ENCODE results near the gene PLCB4. TPM values are rescaled to one million over a fixed set of nuclear protein-coding genes. Genes with fewer than 3 reads are reported as not detected.
A peak's percentile ranks its signal among the peaks of the same experiment; 100 is the strongest.

The PLCB4 gene
- total and polyA plus RNA-seq, 2 donors (not counting 1 experiment from before 2014, with no cell fraction given) = 7.3 to 13.7 TPM

DNA sequence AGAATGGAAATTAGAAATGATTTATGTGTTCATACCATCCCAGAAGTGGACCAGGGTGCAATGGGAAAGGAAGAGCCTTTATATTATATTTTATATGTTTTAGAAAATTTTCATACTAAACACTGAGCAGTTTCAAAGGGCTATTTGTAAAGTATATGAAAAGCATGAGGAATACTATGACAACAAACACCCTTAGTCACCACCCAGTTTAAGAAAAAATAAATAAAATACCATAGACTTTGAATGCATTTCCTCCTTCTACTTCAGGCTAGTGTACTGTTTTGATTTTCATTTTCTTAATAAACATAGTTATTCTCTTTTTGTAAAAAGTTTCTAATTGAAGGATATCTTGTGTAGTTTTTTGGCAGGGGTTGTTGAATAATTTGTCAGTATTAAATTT, 191.1 kb downstream of the PLCB4 start:
- Histone ChIP-seq H3K27me3 (ENCODE audit: control insufficient read depth, insufficient read depth, low read length) (no peaks in the 10 kb centered on the region), H3K4me2 (ENCODE audit: extremely low read depth, insufficient read depth, low read length) (no peak overlapping the region), H3K79me2 (ENCODE audit: control insufficient read depth, insufficient read depth, low read length) (no peaks in the 10 kb centered on the region), H3K4me1 (ENCODE audit: control insufficient read depth, extremely low read depth, insufficient read depth, low read length) (no peaks in the 10 kb centered on the region), H3K27ac (ENCODE audit: insufficient read depth, low read length) (no peak overlapping the region), H3K36me3 (ENCODE audit: control insufficient read depth, insufficient read depth, low read length) (no peaks in the 10 kb centered on the region), H3K9me3 (ENCODE audit: control insufficient read depth, insufficient read depth, low read depth, low read length) (no peaks in the 10 kb centered on the region), H2AFZ (ENCODE audit: low read length) (no peak overlapping the region), H3K4me3 (replicated peaks in 1 of 4; ENCODE audit: control extremely low read depth in 1 of 4, insufficient read depth in 1 of 4, low read depth in 3 of 4, low read length in 4 of 4) (no peak overlapping the region), H4K20me1 (ENCODE audit: control insufficient read depth, extremely low read depth, insufficient read depth, low read length) (no peaks in the 10 kb centered on the region), H3K9ac (ENCODE audit: insufficient read depth, low read length) (no peak overlapping the region)
- no peak for DNase-seq (ENCODE audit: low read depth in 2 of 2)
- TF ChIP-seq, protein P1, sequence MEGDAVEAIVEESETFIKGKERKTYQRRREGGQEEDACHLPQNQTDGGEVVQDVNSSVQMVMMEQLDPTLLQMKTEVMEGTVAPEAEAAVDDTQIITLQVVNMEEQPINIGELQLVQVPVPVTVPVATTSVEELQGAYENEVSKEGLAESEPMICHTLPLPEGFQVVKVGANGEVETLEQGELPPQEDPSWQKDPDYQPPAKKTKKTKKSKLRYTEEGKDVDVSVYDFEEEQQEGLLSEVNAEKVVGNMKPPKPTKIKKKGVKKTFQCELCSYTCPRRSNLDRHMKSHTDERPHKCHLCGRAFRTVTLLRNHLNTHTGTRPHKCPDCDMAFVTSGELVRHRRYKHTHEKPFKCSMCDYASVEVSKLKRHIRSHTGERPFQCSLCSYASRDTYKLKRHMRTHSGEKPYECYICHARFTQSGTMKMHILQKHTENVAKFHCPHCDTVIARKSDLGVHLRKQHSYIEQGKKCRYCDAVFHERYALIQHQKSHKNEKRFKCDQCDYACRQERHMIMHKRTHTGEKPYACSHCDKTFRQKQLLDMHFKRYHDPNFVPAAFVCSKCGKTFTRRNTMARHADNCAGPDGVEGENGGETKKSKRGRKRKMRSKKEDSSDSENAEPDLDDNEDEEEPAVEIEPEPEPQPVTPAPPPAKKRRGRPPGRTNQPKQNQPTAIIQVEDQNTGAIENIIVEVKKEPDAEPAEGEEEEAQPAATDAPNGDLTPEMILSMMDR (conservative IDR thresholded peaks at IDR 0.05 in 1 of 2, IDR thresholded peaks at IDR 0.05 in 1 of 2; ENCODE audit: low read depth in 1 of 2, low read length in 2 of 2) = no peak
- TF ChIP-seq EZH2 (IDR thresholded peaks at IDR 0.05; ENCODE audit: low read length, missing control alignments) = no peak

DNA sequence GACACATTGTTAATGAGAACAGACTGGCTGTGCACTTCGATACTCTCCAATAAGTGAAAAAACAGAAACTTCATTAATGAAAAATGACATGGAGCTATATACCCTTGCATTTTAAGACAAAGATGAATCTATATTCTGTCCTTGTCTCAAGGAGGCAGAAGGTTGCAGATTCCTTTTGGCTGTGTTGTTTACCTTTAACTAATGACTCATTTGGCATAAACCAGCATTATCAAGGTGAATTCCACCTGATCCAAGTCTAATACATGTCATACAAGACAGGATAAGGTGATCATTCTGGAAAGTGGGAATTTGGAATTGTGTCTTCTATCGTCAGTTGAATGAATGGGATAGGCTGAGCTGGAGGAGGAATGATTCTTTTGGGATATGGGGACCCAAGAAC, 192.9 kb downstream of the PLCB4 start:
- H3K4me1 ChIP-seq (ENCODE audit: control insufficient read depth, extremely low read depth, insufficient read depth, low read length) = no peaks in the 10 kb centered on the region

GRCh38 chr20:9262653-9263194, 193.8 kb downstream of the PLCB4 start:
- Histone ChIP-seq H3K79me2 (ENCODE audit: control insufficient read depth, insufficient read depth, low read length) (no peaks in the 10 kb centered on the region), H2AFZ (ENCODE audit: low read length) (peak overlapping the region; percentile 12), H3K4me1 (ENCODE audit: control insufficient read depth, extremely low read depth, insufficient read depth, low read length) (no peaks in the 10 kb centered on the region), H4K20me1 (ENCODE audit: control insufficient read depth, extremely low read depth, insufficient read depth, low read length) (no peaks in the 10 kb centered on the region), H3K27me3 (ENCODE audit: control insufficient read depth, insufficient read depth, low read length) (no peaks in the 10 kb centered on the region), H3K9me3 (ENCODE audit: control insufficient read depth, insufficient read depth, low read depth, low read length) (no peaks in the 10 kb centered on the region), H3K36me3 (ENCODE audit: control insufficient read depth, insufficient read depth, low read length) (no peaks in the 10 kb centered on the region), H3K27ac (ENCODE audit: insufficient read depth, low read length) (no peak overlapping the region), H3K4me2 (ENCODE audit: extremely low read depth, insufficient read depth, low read length) (peak overlapping the region; percentile 28), H3K4me3 (replicated peaks in 1 of 4; ENCODE audit: control extremely low read depth in 1 of 4, insufficient read depth in 1 of 4, low read depth in 3 of 4, low read length in 4 of 4) (no peak overlapping the region), H3K9ac (ENCODE audit: insufficient read depth, low read length) (no peak overlapping the region)
- DNase-seq (ENCODE audit: low read depth in 2 of 2) = peak; percentile 17 to 22
- TF ChIP-seq, protein P1 (conservative IDR thresholded peaks at IDR 0.05 in 1 of 2, IDR thresholded peaks at IDR 0.05 in 1 of 2; ENCODE audit: low read depth in 1 of 2, low read length in 2 of 2) = no peak
- no peak for TF ChIP-seq EZH2 (IDR thresholded peaks at IDR 0.05; ENCODE audit: low read length, missing control alignments)

More for the DNA sequence above, 192.9 kb downstream of the PLCB4 start:
- Histone ChIP-seq H3K27me3 (ENCODE audit: control insufficient read depth, insufficient read depth, low read length) (no peaks in the 10 kb centered on the region), H2AFZ (ENCODE audit: low read length) (no peak overlapping the region), H3K79me2 (ENCODE audit: control insufficient read depth, insufficient read depth, low read length) (no peaks in the 10 kb centered on the region), H4K20me1 (ENCODE audit: control insufficient read depth, extremely low read depth, insufficient read depth, low read length) (no peaks in the 10 kb centered on the region), H3K9ac (ENCODE audit: insufficient read depth, low read length) (no peak overlapping the region), H3K36me3 (ENCODE audit: control insufficient read depth, insufficient read depth, low read length) (no peaks in the 10 kb centered on the region), H3K9me3 (ENCODE audit: control insufficient read depth, insufficient read depth, low read depth, low read length) (no peaks in the 10 kb centered on the region), H3K4me3 (replicated peaks in 1 of 4; ENCODE audit: control extremely low read depth in 1 of 4, insufficient read depth in 1 of 4, low read depth in 3 of 4, low read length in 4 of 4) (no peak overlapping the region), H3K27ac (ENCODE audit: insufficient read depth, low read length) (no peak overlapping the region), H3K4me2 (ENCODE audit: extremely low read depth, insufficient read depth, low read length) (no peak overlapping the region)
- DNase-seq (ENCODE audit: low read depth in 2 of 2) = no peak
- TF ChIP-seq EZH2 (IDR thresholded peaks at IDR 0.05; ENCODE audit: low read length, missing control alignments) = no peak
- TF ChIP-seq, protein P1 (conservative IDR thresholded peaks at IDR 0.05 in 1 of 2, IDR thresholded peaks at IDR 0.05 in 1 of 2; ENCODE audit: low read depth in 1 of 2, low read length in 2 of 2) = no peak

Measured in fibroblast of lung (primary cell).